ENCODE data around the gene ZBTB16. TPM values are rescaled to one million over a fixed set of nuclear protein-coding genes. Genes with fewer than 3 reads are reported as not detected.

ZBTB16 gene
- total RNA-seq, 1 donor from 2014 or later = 0.17 TPM

GRCh38 chr11:114283422-114283821 is 223.9 kb downstream of the ZBTB16 start:
- TF ChIP-seq CTCF (conservative IDR thresholded peaks at IDR 0.05; ENCODE audit: low read depth, low read length) = no peak
- no peak for DNase-seq (ENCODE audit: low read depth)

GRCh38 chr11:114284021-114284420 is 224.5 kb downstream of the ZBTB16 start:
- TF ChIP-seq CTCF (conservative IDR thresholded peaks at IDR 0.05; ENCODE audit: low read depth, low read length) = no peak

More at GRCh38 chr11:114283422-114283821, 223.9 kb downstream of the ZBTB16 start:
- no peak overlapping the region for H3K4me3 ChIP-seq (ENCODE audit: low read depth, low read length)

GRCh38 chr11:114284914-114285313 is 225.4 kb downstream of the ZBTB16 start:
- no peak for DNase-seq (ENCODE audit: low read depth)
- TF ChIP-seq CTCF (conservative IDR thresholded peaks at IDR 0.05; ENCODE audit: low read depth, low read length) = no peak
- H3K4me3 ChIP-seq (ENCODE audit: low read depth, low read length) = no peak overlapping the region

More at GRCh38 chr11:114284021-114284420, 224.5 kb downstream of the ZBTB16 start:
- DNase-seq (ENCODE audit: low read depth) = no peak
- no peak overlapping the region for H3K4me3 ChIP-seq (ENCODE audit: low read depth, low read length)

GRCh38 chr11:114285599-114285998 is 226.1 kb downstream of the ZBTB16 start:
- no peak for TF ChIP-seq CTCF (conservative IDR thresholded peaks at IDR 0.05; ENCODE audit: low read depth, low read length)
- no peak overlapping the region for H3K4me3 ChIP-seq (ENCODE audit: low read depth, low read length)
- DNase-seq (ENCODE audit: low read depth) = no peak

- H3K4me3 ChIP-seq (ENCODE audit: low read depth, low read length) = no peak overlapping the region
- TF ChIP-seq CTCF (conservative IDR thresholded peaks at IDR 0.05; ENCODE audit: low read depth, low read length) = no peak
- no peak for DNase-seq (ENCODE audit: low read depth)
These were observed 226.7 kb downstream of the ZBTB16 start for GRCh38 chr11:114286229-114286628.

GRCh38 chr11:114287154-114287553 is 227.6 kb downstream of the ZBTB16 start:
- H3K4me3 ChIP-seq (ENCODE audit: low read depth, low read length) = no peak overlapping the region
- no peak for TF ChIP-seq CTCF (conservative IDR thresholded peaks at IDR 0.05; ENCODE audit: low read depth, low read length)

GRCh38 chr11:114288136-114288535 is 228.6 kb downstream of the ZBTB16 start:
- no peak for DNase-seq (ENCODE audit: low read depth)
- TF ChIP-seq CTCF (conservative IDR thresholded peaks at IDR 0.05; ENCODE audit: low read depth, low read length) = no peak
- H3K4me3 ChIP-seq (ENCODE audit: low read depth, low read length) = no peak overlapping the region

More at GRCh38 chr11:114287154-114287553, 227.6 kb downstream of the ZBTB16 start:
- DNase-seq (ENCODE audit: low read depth) = no peak

Data from epithelial cell of proximal tubule (primary cell).